Tibial nerve (tissue), 3 donors: ENCODE results near the gene CLCNKA.
"Not testable (repeated sequence)": the region's sequence is repeated elsewhere in the genome, so short reads cannot be mapped to it uniquely, and the experiment has no call there.

Experiments
- CTCF ChIP-seq, 5 experiments: fragments of 200-600 bp in 3 of 5; fragments of 450-650 bp in 2 of 5; sonication (generic) in 3 of 5; IDR thresholded peaks; one replicate each; pipeline ENCODE4 v1.5.1; 2016 to 2019; ENCODE audit warnings: antibody characterized with exemption in 5 of 5, mild to moderate bottlenecking in 3 of 5, moderate library complexity in 2 of 5
- POLR2A ChIP-seq, 2 donors: fragments of 450-650 bp; IDR thresholded peaks; one replicate each; pipeline ENCODE4 v1.6.1; 2017; ENCODE audit warnings: antibody characterized with exemption in 2 of 2, mild to moderate bottlenecking in 2 of 2, moderate library complexity in 2 of 2

DNA sequence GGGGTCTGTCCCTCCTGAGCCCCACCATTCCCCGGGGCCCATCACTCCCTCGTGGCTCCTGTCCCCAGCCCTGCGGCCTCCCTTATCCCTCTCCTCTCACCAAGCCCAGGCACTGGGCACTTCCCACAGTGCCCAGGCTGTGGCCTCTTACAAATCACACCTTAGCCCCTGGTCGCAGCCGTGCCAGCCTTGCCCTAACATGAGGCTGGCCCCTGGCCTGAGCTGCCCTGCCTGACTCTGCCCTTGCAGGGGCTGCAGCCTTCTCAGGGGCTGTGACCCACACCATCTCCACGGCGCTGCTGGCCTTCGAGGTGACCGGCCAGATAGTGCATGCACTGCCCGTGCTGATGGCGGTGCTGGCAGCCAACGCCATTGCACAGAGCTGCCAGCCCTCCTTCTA is 30.1 kb downstream of the CLCNKA start:
- not testable (repeated sequence) for TF ChIP-seq POLR2A, CTCF (IDR thresholded peaks at IDR 0.05)
